Globus pallidus (tissue), 1 donor: ENCODE results near the gene CACNA2D1.
"Not testable (repeated sequence)": the region's sequence is repeated elsewhere in the genome, so short reads cannot be mapped to it uniquely, and the experiment has no call there.

Experiments
- DNase-seq: peaks from one replicate; pipeline ENCODE4 v3.0.0-alpha.2; 2015; ENCODE audit warnings: low spot score

The CACNA2D1 gene

GRCh38 chr7:82434275-82435022 lies 9.1 kb downstream of the CACNA2D1 start:
- DNase-seq, result no peak

DNA sequence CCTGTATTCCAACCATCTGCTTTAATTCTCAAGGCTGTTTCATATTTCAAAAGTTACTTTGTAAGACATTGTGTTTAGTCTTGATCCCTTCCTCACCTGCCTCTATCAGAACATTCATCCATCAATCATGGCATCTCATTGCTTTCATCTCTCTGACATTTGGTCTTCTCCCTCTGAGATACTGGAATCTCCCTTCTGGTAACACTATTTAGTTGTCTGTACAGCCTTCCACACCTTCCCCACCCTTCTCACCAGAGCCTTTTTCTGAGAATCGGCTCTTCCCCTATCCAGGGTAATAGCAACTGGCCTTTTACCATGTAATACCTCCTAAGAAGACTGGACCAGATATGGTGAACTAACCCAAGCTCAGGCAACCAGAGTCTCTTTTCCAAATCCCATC lies 10.1 kb downstream of the CACNA2D1 start:
- no peak for DNase-seq

DNA sequence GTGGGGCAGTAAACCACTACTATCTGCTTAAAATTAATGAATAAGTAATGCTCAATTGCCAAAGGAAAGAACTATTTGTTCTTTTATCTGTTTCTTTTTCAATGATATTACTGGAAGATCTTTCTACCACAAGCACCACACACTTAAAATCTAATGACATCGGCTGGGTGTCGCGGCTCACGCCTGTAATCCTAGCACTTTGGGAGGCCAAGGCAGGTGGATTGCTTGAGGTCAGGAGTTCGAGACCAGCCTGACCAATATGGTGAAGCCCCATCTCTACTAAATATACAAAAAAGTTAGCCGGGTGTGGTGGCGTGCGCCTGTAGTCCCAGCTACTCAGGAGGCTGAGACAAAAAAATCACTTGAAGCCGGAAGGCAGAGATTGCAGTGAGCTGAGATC lies 10.8 kb downstream of the CACNA2D1 start:
- not testable (repeated sequence) for DNase-seq

DNA sequence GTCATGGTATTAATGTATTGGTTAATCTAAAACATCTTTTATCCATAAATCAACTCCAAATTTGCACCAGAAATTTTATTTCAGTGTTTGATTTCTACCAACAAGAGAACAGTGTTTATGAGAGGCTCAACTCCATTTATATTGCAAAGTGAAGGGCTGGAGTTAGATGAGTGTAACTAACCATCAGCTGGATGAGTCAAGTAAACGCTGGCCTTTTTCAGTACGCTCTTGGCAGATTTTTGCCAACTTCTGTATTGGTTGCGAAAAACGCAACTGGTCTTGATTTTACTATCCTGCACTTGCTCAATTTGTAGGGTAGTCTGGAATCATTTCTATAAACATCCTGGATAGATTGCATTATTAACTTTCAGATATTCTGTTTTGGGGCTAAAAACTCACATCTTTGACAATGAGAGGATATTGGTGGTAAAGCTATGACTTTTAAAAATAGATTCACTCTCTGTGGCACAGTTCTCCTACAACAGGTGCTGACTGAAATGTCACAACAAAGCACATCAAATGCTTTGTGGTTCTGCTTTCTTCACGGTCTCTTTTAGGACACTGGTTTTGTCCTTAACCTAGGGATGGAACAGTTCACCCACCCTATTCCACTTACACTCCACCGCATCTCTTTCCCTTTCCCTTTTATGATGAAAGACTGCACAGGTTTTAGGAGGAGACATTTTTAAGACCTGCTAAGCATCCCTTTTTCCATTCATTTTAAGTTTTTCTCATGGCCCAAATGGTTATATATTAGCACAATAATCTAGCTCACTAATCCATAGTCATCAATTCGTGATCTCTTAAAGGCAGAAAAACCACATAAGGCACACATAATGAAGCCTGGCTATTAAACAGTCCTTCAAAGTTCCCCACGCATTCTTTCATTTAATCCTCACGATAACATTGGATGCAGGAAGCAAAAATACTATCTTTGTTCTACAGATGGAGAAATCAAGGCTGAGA lies 12.8 kb downstream of the CACNA2D1 start:
- DNase-seq, result no peak

DNA sequence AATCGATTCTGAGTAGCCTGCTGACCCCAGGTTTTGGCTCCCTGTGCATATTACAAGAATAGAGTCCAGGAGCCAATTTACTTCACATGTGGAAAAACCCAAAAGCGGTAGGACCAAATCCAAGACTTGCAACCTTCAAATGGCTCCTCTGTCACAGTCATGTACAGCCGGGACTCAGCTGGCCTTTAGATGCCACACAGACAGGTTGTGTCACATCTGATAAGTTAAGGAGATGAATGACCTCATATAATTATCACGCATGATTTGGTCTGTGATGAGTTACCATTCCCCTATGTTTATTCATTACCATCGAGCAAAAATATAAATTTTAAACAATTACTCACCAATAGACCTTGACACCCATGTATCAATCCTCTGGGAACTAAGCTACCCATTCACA lies 14.2 kb downstream of the CACNA2D1 start:
- DNase-seq, result no peak

DNA sequence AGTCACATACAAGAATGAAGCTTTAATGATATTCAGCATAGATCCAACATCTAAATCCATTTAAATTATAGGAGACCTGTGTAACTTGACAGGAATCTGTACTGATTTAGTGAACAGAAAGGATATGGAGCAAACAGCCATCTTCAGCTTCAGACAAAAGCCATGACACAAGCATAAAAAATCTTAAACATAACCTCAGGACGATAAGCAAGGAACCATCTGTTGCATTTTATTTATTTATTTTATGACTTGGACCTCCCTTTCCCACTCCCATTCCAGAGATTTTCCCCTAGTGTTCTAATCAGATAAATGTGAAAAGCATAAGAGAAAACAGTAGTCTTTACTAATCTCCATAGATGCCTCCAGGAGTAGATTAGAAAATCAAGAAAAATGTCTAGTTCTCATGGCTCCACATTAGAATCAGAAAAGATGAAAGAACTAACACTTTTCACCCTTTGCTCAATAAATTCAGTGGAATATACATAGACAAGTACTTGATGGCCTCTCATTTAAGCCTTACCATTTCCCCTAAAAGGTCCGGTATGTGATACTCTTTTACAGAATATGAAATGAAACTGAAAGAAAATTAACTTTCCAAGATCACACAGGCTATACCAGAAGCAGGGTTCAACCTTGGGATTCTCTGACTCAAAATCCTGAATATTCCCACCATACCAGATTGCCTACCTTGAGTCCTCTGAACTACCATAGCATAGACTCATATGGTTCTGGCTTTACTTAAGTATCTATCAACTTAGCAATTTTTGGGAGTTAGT lies 15.2 kb downstream of the CACNA2D1 start:
- no peak for DNase-seq

- no peak for DNase-seq
These were observed 20.1 kb downstream of the CACNA2D1 start for GRCh38 chr7:82423446-82423845.

- DNase-seq, result no peak
These were observed 24.4 kb downstream of the CACNA2D1 start for GRCh38 chr7:82419200-82419599.

- DNase-seq, result no peak
These were observed 25.7 kb downstream of the CACNA2D1 start for GRCh38 chr7:82417898-82418297.

DNA sequence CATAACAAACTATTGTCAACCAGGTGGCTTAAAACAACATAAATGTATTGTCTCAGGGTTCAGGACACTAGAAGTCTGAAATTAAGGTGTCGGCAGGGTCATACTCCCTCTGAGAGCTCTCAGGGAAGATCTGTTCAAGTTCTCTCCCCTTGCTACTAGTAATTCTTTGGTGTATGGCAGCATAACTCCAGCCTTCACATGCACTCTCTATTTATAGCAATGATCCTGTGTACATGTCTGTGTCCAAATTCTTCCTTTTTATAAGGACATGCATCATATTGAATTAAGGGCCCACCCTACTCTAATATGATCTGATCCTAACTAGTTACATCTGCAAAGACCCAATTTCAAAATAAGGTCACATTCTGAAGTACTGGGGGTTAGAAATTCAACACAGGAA lies 27.2 kb downstream of the CACNA2D1 start:
- DNase-seq, result no peak

DNA sequence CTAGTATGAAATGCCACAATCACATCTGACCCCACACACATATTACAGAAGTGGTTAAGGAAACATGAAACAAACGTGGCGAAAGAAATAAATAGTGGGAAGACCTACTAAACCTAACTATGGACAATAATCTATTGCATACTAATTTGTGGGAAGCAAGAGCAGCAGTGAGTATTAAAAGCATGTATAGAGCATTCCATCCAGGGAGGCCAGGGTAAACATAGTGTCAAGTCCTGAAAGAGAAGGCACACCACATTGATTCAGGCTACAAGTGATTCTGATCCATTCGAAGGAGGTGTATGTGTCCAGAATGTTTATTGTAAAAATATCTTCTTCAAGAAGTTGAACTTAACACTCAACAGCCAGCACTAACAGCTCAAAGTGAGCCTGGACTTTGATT lies 29.2 kb downstream of the CACNA2D1 start:
- DNase-seq, result no peak

- no peak for DNase-seq
These were observed 30.3 kb downstream of the CACNA2D1 start for GRCh38 chr7:82413237-82413636.

DNA sequence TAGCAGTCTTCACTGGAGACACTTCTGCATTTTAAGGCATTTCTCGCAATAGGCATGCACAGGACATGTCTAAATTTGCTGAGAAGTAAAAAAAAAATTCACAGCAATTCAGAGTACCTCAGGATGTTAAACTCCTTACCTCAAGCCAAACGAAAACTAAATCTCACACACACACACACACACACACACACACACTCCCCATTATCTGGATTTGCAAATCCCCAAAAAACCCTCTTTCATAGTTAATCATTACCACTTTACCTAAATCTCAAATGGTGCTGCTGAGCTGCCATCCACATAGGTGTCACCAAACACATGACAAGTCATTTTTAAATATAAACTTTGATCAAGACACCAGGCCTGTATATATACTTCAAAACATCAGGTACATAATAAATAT lies 31.8 kb downstream of the CACNA2D1 start:
- no peak for DNase-seq

DNA sequence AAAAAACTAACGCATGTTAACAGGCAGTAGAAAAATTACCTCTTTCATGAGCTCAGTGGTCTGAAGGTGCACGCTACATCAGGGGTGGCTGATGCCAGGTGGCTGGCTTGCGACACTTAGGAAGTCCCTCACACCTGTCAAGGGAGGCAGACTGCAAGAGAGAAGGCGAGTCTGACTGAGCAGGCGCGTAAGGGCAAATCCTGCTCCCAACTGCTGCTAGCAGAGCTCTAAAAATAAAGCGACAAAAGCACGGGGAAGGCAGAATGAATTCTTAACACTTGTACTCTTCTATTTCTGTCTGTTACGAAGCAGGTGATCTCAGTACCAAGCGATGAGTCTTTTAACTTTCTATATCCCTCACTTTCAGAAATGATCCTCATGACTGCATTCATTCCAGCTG lies 33.1 kb downstream of the CACNA2D1 start:
- no peak for DNase-seq

- DNase-seq, result no peak
These were observed 36.6 kb downstream of the CACNA2D1 start for GRCh38 chr7:82406937-82407336.

DNA sequence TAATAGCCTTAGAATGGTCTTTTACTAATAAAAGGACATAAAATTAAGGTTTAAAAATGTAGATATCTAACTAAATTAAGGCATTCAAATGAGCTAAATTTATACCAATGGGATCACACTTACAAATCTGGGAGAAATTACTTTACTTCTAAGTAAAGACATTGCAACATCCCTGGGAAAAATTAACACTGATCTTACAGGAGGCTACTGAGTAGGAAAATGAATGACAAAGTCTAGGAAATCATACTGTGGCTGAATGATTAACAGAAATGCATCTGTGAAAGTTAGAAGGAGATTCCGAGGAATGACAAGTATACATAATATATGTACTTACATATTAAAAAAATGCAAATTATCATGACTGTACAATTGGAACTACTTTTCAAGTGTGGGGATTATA lies 38.3 kb downstream of the CACNA2D1 start:
- DNase-seq, result no peak

DNA sequence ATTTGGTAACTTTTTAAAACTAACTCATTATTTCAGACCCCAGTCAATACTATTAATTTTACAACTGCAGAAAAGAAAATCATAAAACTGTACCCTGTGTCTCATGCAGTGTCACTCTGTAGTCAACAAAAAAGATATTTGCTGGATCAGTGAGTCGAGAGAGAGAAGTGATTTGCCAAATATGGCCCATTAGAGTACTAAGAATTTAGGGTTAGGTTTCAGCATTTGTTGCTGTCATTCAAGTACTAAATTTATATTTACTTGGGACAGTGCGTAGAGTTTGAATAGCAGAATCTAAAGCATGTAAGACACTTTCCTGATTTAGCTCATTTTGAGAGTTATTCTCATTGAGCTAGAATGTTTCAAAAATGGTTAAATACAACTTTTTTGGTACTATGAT lies 38.9 kb downstream of the CACNA2D1 start:
- DNase-seq, result no peak

DNA sequence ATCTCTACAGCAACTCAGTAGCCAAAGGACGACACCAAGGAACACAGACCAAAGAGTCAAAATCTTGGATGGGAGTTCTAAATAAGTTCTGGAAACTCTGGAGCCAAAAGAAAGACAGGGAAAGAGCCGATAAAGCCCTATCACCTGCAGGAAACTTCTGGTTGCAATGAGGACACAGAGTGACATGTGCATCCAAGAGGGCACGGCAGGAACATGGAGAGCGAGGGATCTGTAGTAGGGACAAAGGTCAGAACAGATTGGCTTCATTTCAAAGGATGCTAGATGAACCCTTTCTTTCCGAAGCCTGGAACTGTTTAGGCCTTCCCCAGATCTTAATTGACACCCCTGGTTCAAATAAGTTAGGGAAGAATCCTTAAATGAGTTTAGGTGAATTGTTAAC lies 39.5 kb downstream of the CACNA2D1 start:
- DNase-seq, result no peak

- DNase-seq, result no peak
These were observed 45.6 kb downstream of the CACNA2D1 start for GRCh38 chr7:82397879-82398524.

GRCh38 chr7:82396343-82396742 lies 47.2 kb downstream of the CACNA2D1 start:
- DNase-seq, result no peak

- DNase-seq, result no peak
These were observed 48.4 kb downstream of the CACNA2D1 start for GRCh38 chr7:82395147-82395546.

GRCh38 chr7:82393840-82394220 lies 49.7 kb downstream of the CACNA2D1 start:
- no peak for DNase-seq
